ENCODE results near the gene RAB11FIP3. TPM values are rescaled to one million over a fixed set of nuclear protein-coding genes. Genes with fewer than 3 reads are reported as not detected.

Gene RAB11FIP3
- total and polyA plus RNA-seq, 2 of the 13 experiments (the other 11 are each of a cell fraction or from before 2014, with no cell fraction given) = 34.3 to 57.6 TPM

DNA sequence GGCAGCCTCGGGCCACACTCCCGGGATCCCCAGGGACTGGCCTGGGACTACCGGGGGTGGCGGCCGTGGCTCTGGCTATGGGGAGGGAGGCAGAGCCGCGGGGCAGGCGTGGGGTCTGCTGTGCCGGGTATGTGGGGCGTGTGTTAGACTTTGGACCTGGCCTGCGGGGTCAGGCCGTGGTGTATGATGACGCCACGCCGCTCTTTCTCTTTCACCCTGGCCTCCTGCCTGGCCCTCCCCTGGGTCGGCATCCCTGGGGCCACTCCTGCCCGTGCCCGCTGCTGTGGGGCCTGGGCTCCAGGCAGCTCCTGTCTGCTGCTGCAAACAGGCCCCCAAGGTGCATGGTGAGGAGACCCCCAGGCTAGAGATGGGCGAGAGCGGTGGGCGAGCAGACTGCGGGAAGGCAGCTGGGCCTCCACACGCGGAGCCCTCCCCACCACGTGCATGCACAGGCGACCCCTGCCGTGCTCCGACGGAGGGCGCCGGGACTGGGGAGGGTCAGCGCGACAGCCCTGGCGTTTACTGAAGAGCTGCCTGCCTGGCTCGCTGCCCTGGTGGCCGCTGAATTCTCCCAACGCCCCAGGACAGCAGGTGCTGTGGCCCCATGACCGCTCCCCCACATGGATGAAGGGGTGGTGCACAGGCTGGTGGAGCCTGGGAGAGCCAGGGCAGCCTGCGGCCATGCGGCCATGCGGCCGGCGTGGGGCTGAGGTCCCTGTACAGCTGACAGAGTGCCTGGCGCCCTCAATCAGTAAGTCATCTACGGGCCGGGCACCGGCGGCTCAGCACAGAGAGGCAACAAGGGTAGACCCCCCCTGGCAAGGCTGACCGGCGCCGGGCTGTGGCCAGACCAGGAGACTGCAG, 118.1 kb downstream of the RAB11FIP3 start (continued):
- TF ChIP-seq MXI1 (IDR thresholded peaks at IDR 0.05; ENCODE audit: borderline replicate concordance, low read depth, low read length) (peak; percentile 80; the same call in 2 of the 3 replicates), PCBP1 (IDR thresholded peaks at IDR 0.05; ENCODE audit: borderline replicate concordance, low read depth, low read length) (no peak), SMYD3 (CRISPR knock-in tag; IDR thresholded peaks at IDR 0.05) (no peak), JUN (CRISPR knock-in tag; IDR thresholded peaks at IDR 0.05) (no peak), RBM39 (IDR thresholded peaks at IDR 0.05; ENCODE audit: low read depth, low read length, poor library complexity, severe bottlenecking) (no peak), ZNF703 (CRISPR knock-in tag; IDR thresholded peaks at IDR 0.05; ENCODE audit: borderline replicate concordance) (no peak; the same call in 1 of the 2 replicates), CAMTA2 (CRISPR knock-in tag; IDR thresholded peaks at IDR 0.05; ENCODE audit: borderline replicate concordance) (no peak), ZNF264 (CRISPR knock-in tag; IDR thresholded peaks at IDR 0.05) (no peak), SATB2 (CRISPR knock-in tag; IDR thresholded peaks at IDR 0.05) (no peak)
- TF ChIP-seq, protein P1, sequence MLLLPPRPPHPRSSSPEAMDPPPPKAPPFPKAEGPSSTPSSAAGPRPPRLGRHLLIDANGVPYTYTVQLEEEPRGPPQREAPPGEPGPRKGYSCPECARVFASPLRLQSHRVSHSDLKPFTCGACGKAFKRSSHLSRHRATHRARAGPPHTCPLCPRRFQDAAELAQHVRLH (CRISPR knock-in tag; IDR thresholded peaks at IDR 0.05; ENCODE audit: borderline replicate concordance, low read depth) = peak; percentile 82
- TF ChIP-seq, protein P2, sequence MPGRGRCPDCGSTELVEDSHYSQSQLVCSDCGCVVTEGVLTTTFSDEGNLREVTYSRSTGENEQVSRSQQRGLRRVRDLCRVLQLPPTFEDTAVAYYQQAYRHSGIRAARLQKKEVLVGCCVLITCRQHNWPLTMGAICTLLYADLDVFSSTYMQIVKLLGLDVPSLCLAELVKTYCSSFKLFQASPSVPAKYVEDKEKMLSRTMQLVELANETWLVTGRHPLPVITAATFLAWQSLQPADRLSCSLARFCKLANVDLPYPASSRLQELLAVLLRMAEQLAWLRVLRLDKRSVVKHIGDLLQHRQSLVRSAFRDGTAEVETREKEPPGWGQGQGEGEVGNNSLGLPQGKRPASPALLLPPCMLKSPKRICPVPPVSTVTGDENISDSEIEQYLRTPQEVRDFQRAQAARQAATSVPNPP (CRISPR knock-in tag; IDR thresholded peaks at IDR 0.05) = no peak
- TF ChIP-seq, protein P3, sequence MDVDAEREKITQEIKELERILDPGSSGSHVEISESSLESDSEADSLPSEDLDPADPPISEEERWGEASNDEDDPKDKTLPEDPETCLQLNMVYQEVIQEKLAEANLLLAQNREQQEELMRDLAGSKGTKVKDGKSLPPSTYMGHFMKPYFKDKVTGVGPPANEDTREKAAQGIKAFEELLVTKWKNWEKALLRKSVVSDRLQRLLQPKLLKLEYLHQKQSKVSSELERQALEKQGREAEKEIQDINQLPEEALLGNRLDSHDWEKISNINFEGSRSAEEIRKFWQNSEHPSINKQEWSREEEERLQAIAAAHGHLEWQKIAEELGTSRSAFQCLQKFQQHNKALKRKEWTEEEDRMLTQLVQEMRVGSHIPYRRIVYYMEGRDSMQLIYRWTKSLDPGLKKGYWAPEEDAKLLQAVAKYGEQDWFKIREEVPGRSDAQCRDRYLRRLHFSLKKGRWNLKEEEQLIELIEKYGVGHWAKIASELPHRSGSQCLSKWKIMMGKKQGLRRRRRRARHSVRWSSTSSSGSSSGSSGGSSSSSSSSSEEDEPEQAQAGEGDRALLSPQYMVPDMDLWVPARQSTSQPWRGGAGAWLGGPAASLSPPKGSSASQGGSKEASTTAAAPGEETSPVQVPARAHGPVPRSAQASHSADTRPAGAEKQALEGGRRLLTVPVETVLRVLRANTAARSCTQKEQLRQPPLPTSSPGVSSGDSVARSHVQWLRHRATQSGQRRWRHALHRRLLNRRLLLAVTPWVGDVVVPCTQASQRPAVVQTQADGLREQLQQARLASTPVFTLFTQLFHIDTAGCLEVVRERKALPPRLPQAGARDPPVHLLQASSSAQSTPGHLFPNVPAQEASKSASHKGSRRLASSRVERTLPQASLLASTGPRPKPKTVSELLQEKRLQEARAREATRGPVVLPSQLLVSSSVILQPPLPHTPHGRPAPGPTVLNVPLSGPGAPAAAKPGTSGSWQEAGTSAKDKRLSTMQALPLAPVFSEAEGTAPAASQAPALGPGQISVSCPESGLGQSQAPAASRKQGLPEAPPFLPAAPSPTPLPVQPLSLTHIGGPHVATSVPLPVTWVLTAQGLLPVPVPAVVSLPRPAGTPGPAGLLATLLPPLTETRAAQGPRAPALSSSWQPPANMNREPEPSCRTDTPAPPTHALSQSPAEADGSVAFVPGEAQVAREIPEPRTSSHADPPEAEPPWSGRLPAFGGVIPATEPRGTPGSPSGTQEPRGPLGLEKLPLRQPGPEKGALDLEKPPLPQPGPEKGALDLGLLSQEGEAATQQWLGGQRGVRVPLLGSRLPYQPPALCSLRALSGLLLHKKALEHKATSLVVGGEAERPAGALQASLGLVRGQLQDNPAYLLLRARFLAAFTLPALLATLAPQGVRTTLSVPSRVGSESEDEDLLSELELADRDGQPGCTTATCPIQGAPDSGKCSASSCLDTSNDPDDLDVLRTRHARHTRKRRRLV (CRISPR knock-in tag; IDR thresholded peaks at IDR 0.05) = no peak
- TF ChIP-seq, protein P4, sequence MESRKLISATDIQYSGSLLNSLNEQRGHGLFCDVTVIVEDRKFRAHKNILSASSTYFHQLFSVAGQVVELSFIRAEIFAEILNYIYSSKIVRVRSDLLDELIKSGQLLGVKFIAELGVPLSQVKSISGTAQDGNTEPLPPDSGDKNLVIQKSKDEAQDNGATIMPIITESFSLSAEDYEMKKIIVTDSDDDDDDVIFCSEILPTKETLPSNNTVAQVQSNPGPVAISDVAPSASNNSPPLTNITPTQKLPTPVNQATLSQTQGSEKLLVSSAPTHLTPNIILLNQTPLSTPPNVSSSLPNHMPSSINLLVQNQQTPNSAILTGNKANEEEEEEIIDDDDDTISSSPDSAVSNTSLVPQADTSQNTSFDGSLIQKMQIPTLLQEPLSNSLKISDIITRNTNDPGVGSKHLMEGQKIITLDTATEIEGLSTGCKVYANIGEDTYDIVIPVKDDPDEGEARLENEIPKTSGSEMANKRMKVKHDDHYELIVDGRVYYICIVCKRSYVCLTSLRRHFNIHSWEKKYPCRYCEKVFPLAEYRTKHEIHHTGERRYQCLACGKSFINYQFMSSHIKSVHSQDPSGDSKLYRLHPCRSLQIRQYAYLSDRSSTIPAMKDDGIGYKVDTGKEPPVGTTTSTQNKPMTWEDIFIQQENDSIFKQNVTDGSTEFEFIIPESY (CRISPR knock-in tag; IDR thresholded peaks at IDR 0.05) = peak; percentile 89
- TF ChIP-seq, protein P5, sequence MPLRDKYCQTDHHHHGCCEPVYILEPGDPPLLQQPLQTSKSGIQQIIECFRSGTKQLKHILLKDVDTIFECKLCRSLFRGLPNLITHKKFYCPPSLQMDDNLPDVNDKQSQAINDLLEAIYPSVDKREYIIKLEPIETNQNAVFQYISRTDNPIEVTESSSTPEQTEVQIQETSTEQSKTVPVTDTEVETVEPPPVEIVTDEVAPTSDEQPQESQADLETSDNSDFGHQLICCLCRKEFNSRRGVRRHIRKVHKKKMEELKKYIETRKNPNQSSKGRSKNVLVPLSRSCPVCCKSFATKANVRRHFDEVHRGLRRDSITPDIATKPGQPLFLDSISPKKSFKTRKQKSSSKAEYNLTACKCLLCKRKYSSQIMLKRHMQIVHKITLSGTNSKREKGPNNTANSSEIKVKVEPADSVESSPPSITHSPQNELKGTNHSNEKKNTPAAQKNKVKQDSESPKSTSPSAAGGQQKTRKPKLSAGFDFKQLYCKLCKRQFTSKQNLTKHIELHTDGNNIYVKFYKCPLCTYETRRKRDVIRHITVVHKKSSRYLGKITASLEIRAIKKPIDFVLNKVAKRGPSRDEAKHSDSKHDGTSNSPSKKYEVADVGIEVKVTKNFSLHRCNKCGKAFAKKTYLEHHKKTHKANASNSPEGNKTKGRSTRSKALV (CRISPR knock-in tag; IDR thresholded peaks at IDR 0.05) = peak; percentile 68; the same call in 1 of the 2 replicates
- TF ChIP-seq, protein P6, sequence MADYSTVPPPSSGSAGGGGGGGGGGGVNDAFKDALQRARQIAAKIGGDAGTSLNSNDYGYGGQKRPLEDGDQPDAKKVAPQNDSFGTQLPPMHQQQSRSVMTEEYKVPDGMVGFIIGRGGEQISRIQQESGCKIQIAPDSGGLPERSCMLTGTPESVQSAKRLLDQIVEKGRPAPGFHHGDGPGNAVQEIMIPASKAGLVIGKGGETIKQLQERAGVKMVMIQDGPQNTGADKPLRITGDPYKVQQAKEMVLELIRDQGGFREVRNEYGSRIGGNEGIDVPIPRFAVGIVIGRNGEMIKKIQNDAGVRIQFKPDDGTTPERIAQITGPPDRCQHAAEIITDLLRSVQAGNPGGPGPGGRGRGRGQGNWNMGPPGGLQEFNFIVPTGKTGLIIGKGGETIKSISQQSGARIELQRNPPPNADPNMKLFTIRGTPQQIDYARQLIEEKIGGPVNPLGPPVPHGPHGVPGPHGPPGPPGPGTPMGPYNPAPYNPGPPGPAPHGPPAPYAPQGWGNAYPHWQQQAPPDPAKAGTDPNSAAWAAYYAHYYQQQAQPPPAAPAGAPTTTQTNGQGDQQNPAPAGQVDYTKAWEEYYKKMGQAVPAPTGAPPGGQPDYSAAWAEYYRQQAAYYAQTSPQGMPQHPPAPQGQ (CRISPR knock-in tag; IDR thresholded peaks at IDR 0.05; ENCODE audit: borderline replicate concordance) = no peak
